Activated CD4-positive, alpha-beta T cell treated with anti-CD3 and anti-CD28 coated beads for 36 hours (primary cell): ENCODE results near the gene GRM1. TPM values are rescaled to one million over a fixed set of nuclear protein-coding genes. Genes with fewer than 3 reads are reported as not detected.

ENCODE experiments used
- ATAC-seq: fragments of 200-7000 bp; cut with Tn5 transposase; one replicate; pipeline ENCODE4 v1.10.0; 2021; ENCODE audit warnings: mild to moderate bottlenecking, moderate library complexity
- CTCF ChIA-PET: fragments of 350-600 bp; sonication (Branson Sonifier 250); formaldehyde crosslinking; loops from one replicate; lab custom pipeline; 2021; ENCODE audit warnings: antibody characterized with exemption; lab: Charles Lee
- POLR2A ChIA-PET: fragments of 350-600 bp; sonication (Branson Sonifier 250); formaldehyde crosslinking; loops from one replicate; lab custom pipeline; 2021; ENCODE audit warnings: antibody characterized with exemption, inconsistent platforms; lab: Charles Lee
- DNase-seq: peaks from one replicate; pipeline ENCODE4 v3.0.0-alpha.2; 2020
- H3K27ac Mint-ChIP-seq: one replicate; pipeline ENCODE4 v1.8.0; 2021; ENCODE audit warnings: mixed read lengths
- H3K27me3 Mint-ChIP-seq: one replicate; pipeline ENCODE4 v1.8.0; 2021; ENCODE audit warnings: mixed read lengths
- H3K36me3 Mint-ChIP-seq: one replicate; pipeline ENCODE4 v1.8.0; 2021; ENCODE audit warnings: low read depth, mixed read lengths
- H3K4me1 Mint-ChIP-seq: one replicate; pipeline ENCODE4 v1.8.0; 2021; ENCODE audit warnings: mixed read lengths
- H3K4me3 Mint-ChIP-seq: one replicate; pipeline ENCODE4 v1.8.0; 2021; ENCODE audit warnings: mild to moderate bottlenecking, moderate library complexity, mixed read lengths
- H3K9me3 Mint-ChIP-seq: one replicate; pipeline ENCODE4 v1.8.0; 2021; ENCODE audit warnings: low read depth, mixed read lengths
- intact Hi-C, 2 experiments: fragments of 100-400 bp; cut with DNase I in 1 of 2; cut with micrococcal nuclease in 1 of 2; formaldehyde crosslinking; loops; one replicate each; pipeline versions ENCODE4 v1.14.2 to v1.15.1; 2022 to 2024; cut with DNase I, micrococcal nuclease
- total RNA-seq, 2 experiments: library from RNA; stranded (reverse); gene quantifications; one replicate each; pipeline ENCODE4 v1.2.3, GENCODE V29; 2021

The GRM1 gene
- total RNA-seq, 2 experiments from 2014 or later, result not detected

GRCh38 chr6:146389740-146390139 lies 360.9 kb downstream of the GRM1 start:
- CTCF ChIA-PET, result no interaction called here
- intact Hi-C loops, result no loop called here

GRCh38 chr6:146397638-146398037 lies 368.8 kb downstream of the GRM1 start:
- intact Hi-C loops, result no loop called here
- ATAC-seq (no peak), DNase-seq (no peak)
- ChIA-PET POLR2A (no interaction called here), CTCF (no interaction called here)
- H3K27me3 Mint-ChIP-seq, result no peaks in the 10 kb centered on the region
- no peak overlapping the region for H3K4me3 Mint-ChIP-seq
- no peaks in the 10 kb centered on the region for H3K9me3 Mint-ChIP-seq
- no peaks in the 10 kb centered on the region for H3K4me1 Mint-ChIP-seq
- no peaks in the 10 kb centered on the region for H3K36me3 Mint-ChIP-seq
- no peak overlapping the region for H3K27ac Mint-ChIP-seq

More at GRCh38 chr6:146389740-146390139, 360.9 kb downstream of the GRM1 start:
- Mint-ChIP-seq H3K27me3 (no peaks in the 10 kb centered on the region), H3K4me1 (no peaks in the 10 kb centered on the region), H3K4me3 (no peak overlapping the region), H3K36me3 (no peaks in the 10 kb centered on the region), H3K27ac (no peak overlapping the region), H3K9me3 (no peaks in the 10 kb centered on the region)
- POLR2A ChIA-PET, result no interaction called here
- DNase-seq, result no peak
- ATAC-seq, result no peak

GRCh38 chr6:146402476-146402875 lies 373.6 kb downstream of the GRM1 start:
- Mint-ChIP-seq H3K36me3 (no peaks in the 10 kb centered on the region), H3K4me3 (no peak overlapping the region), H3K27me3 (no peaks in the 10 kb centered on the region), H3K9me3 (peaks cover 2% of the 10 kb centered on the region), H3K27ac (no peak overlapping the region), H3K4me1 (no peaks in the 10 kb centered on the region)
- no peak for DNase-seq
- intact Hi-C loops, result no loop called here
- CTCF ChIA-PET, result interaction anchor here (0.8 kb wide), 1 partner anchor 9 kb away, joined by 3 read pairs; no protein-coding TSS in a partner anchor
- POLR2A ChIA-PET, result no interaction called here
- ATAC-seq, result no peak

- intact Hi-C loops, result no loop called here
- Mint-ChIP-seq H3K27me3 (no peaks in the 10 kb centered on the region), H3K4me3 (no peak overlapping the region), H3K9me3 (peaks cover 2% of the 10 kb centered on the region), H3K27ac (no peak overlapping the region), H3K4me1 (no peaks in the 10 kb centered on the region), H3K36me3 (no peaks in the 10 kb centered on the region)
- POLR2A ChIA-PET, result no interaction called here
- no peak for DNase-seq
- CTCF ChIA-PET, result interaction anchor here (0.8 kb wide), 1 partner anchor 1442 kb away, joined by 3 read pairs; no protein-coding TSS in a partner anchor
- no peak for ATAC-seq
Measured at GRCh38 chr6:146408583-146408982, 379.7 kb downstream of the GRM1 start.

- Mint-ChIP-seq H3K4me1 (no peaks in the 10 kb centered on the region), H3K36me3 (no peaks in the 10 kb centered on the region), H3K27me3 (no peaks in the 10 kb centered on the region), H3K4me3 (no peak overlapping the region), H3K9me3 (no peaks in the 10 kb centered on the region), H3K27ac (no peak overlapping the region)
- POLR2A ChIA-PET, result no interaction called here
- DNase-seq, result no peak
- CTCF ChIA-PET, result interaction anchor here (0.6 to 0.8 kb wide), 2 partner anchors 153 to 683 kb away, joined by 3 read pairs; no protein-coding TSS in a partner anchor
- intact Hi-C loops, result no loop called here
- no peak for ATAC-seq
Measured at GRCh38 chr6:146410851-146411595, 382.2 kb downstream of the GRM1 start.

- no peaks in the 10 kb centered on the region for H3K9me3 Mint-ChIP-seq
- intact Hi-C loops, result no loop called here
- CTCF ChIA-PET, result no interaction called here
- no peaks in the 10 kb centered on the region for H3K4me1 Mint-ChIP-seq
- no peak overlapping the region for H3K4me3 Mint-ChIP-seq
- no peak overlapping the region for H3K27ac Mint-ChIP-seq
- POLR2A ChIA-PET, result no interaction called here
- DNase-seq, result no peak
- H3K27me3 Mint-ChIP-seq, result peaks cover 6% of the 10 kb centered on the region
- no peak for ATAC-seq
- no peaks in the 10 kb centered on the region for H3K36me3 Mint-ChIP-seq
Measured at GRCh38 chr6:146419576-146419975, 390.7 kb downstream of the GRM1 start.

GRCh38 chr6:146420255-146420654 lies 391.4 kb downstream of the GRM1 start:
- intact Hi-C loops, result no loop called here
- ChIA-PET CTCF (no interaction called here), POLR2A (no interaction called here)
- Mint-ChIP-seq H3K27me3 (peaks cover 6% of the 10 kb centered on the region), H3K27ac (no peak overlapping the region), H3K36me3 (no peaks in the 10 kb centered on the region), H3K9me3 (no peaks in the 10 kb centered on the region), H3K4me3 (no peak overlapping the region), H3K4me1 (no peaks in the 10 kb centered on the region)
- no peak for ATAC-seq
- no peak for DNase-seq

- H3K9me3 Mint-ChIP-seq, result no peaks in the 10 kb centered on the region
- DNase-seq (no peak), ATAC-seq (no peak)
- H3K4me1 Mint-ChIP-seq, result no peaks in the 10 kb centered on the region
- POLR2A ChIA-PET, result no interaction called here
- no peak overlapping the region for H3K27ac Mint-ChIP-seq
- intact Hi-C loops, result no loop called here
- H3K36me3 Mint-ChIP-seq, result no peaks in the 10 kb centered on the region
- H3K4me3 Mint-ChIP-seq, result no peak overlapping the region
- CTCF ChIA-PET, result no interaction called here
- peaks cover 6% of the 10 kb centered on the region for H3K27me3 Mint-ChIP-seq
Measured at GRCh38 chr6:146422789-146423375, 394.0 kb downstream of the GRM1 start.

- no peak overlapping the region for H3K27ac Mint-ChIP-seq
- intact Hi-C loops, result no loop called here
- no peak overlapping the region for H3K4me3 Mint-ChIP-seq
- ATAC-seq (no peak), DNase-seq (no peak)
- H3K4me1 Mint-ChIP-seq, result no peaks in the 10 kb centered on the region
- POLR2A ChIA-PET, result no interaction called here
- no peaks in the 10 kb centered on the region for H3K36me3 Mint-ChIP-seq
- peaks cover 6% of the 10 kb centered on the region for H3K27me3 Mint-ChIP-seq
- CTCF ChIA-PET, result no interaction called here
- H3K9me3 Mint-ChIP-seq, result no peaks in the 10 kb centered on the region
Measured at GRCh38 chr6:146423452-146423851, 394.6 kb downstream of the GRM1 start.

- DNase-seq, result no peak
- Mint-ChIP-seq H3K27me3 (no peaks in the 10 kb centered on the region), H3K4me3 (no peak overlapping the region), H3K9me3 (no peaks in the 10 kb centered on the region), H3K4me1 (no peaks in the 10 kb centered on the region), H3K36me3 (no peaks in the 10 kb centered on the region), H3K27ac (no peak overlapping the region)
- CTCF ChIA-PET, result no interaction called here
- ATAC-seq, result no peak
- POLR2A ChIA-PET, result no interaction called here
- intact Hi-C loops, result no loop called here
Measured at GRCh38 chr6:146426516-146426915, 397.7 kb downstream of the GRM1 start.

GRCh38 chr6:146429831-146430230 lies 401.0 kb downstream of the GRM1 start:
- H3K36me3 Mint-ChIP-seq, result no peaks in the 10 kb centered on the region
- intact Hi-C loops, result no loop called here

More at GRCh38 chr6:146429831-146430230, 401.0 kb downstream of the GRM1 start:
- Mint-ChIP-seq H3K4me1 (no peaks in the 10 kb centered on the region), H3K9me3 (no peaks in the 10 kb centered on the region), H3K27ac (no peak overlapping the region), H3K4me3 (no peak overlapping the region), H3K27me3 (peaks cover 12% of the 10 kb centered on the region)
- DNase-seq (no peak), ATAC-seq (no peak)
- CTCF ChIA-PET, result no interaction called here
- POLR2A ChIA-PET, result interaction anchor here (0.7 kb wide), 1 partner anchor 228 kb away, joined by 3 read pairs; no protein-coding TSS in a partner anchor
